K562 (cell line): ENCODE measurements around the gene NPEPL1.

Source experiments
- AFF4 ChIP-seq: sonication (generic); formaldehyde crosslinking; IDR thresholded peaks from 2 replicates; pipeline ENCODE4 v1.8.0; 2023; ENCODE audit warnings: mild to moderate bottlenecking, missing genetic modification reagents
- BACH1 ChIP-seq: fragments of 200-800 bp; sonication (Bioruptor generic); IDR thresholded peaks from 2 replicates; pipeline ENCODE4 v1.6.1; 2016; ENCODE audit warnings: missing genetic modification characterization, missing compliant biosample characterization
- CBFB ChIP-seq: sonication (generic); formaldehyde crosslinking; IDR thresholded peaks from 2 replicates; pipeline ENCODE4 v1.4.0; 2020; ENCODE audit warnings: mild to moderate bottlenecking, missing genetic modification reagents
- CTCF ChIP-seq, 3 experiments: IDR thresholded peaks in 2 of 3; conservative IDR thresholded peaks in 1 of 3; 2 replicates each; pipeline ENCODE4 v1.5.1; 2011 to 2012; ENCODE audit warnings: low read length in 3 of 3, mild to moderate bottlenecking in 3 of 3, control low read depth in 2 of 3, improper control_type of control experiment in 1 of 3, inconsistent platforms in 1 of 3, low read depth in 1 of 3, mixed read lengths in 1 of 3, moderate library complexity in 1 of 3; ENCODE audit not compliant: insufficient read depth in 2 of 3
- E2F8 ChIP-seq: fragments of 450-650 bp; IDR thresholded peaks from 2 replicates; pipeline ENCODE4 v1.7.1; 2018; ENCODE audit warnings: mild to moderate bottlenecking, low read depth; ENCODE audit not compliant: partially characterized antibody
- EP300 ChIP-seq: IDR thresholded peaks from 2 replicates; pipeline ENCODE4 v1.6.1; 2012; ENCODE audit warnings: low read length, improper control_type of control experiment
- FOS ChIP-seq: IDR thresholded peaks from 3 replicates; pipeline ENCODE4 v1.6.1; 2011; ENCODE audit not compliant: insufficient read length; ENCODE audit errors: extremely low read depth
- FOXP4 ChIP-seq: sonication (generic); formaldehyde crosslinking; IDR thresholded peaks from 2 replicates; pipeline ENCODE4 v1.8.0; 2022; ENCODE audit warnings: mild to moderate bottlenecking, missing genetic modification reagents, borderline replicate concordance
- POLR2A ChIP-seq: fragments of 450-650 bp; conservative IDR thresholded peaks from 2 replicates; pipeline ENCODE4 v1.6.1; 2016
- RFX5 ChIP-seq: IDR thresholded peaks from 2 replicates; pipeline ENCODE4 v1.6.1; 2011; ENCODE audit warnings: low read depth, mild to moderate bottlenecking, improper control_type of control experiment, low read length
- TEAD4 ChIP-seq, 2 experiments: sonication (generic) in 1 of 2; formaldehyde crosslinking in 1 of 2; IDR thresholded peaks; 2 replicates each; pipeline versions ENCODE4 v1.6.1 to v1.8.0; 2012 to 2022; ENCODE audit warnings: borderline replicate concordance in 1 of 2, inconsistent platforms in 1 of 2, low read length in 1 of 2, mild to moderate bottlenecking in 1 of 2, missing genetic modification reagents in 1 of 2
- TFE3 ChIP-seq: fragments of 450-650 bp; formaldehyde crosslinking; IDR thresholded peaks from 2 replicates; pipeline ENCODE4 v1.4.0; 2020; ENCODE audit warnings: mild to moderate bottlenecking, mixed read lengths
- TSHZ1 ChIP-seq: fragments of 250-450 bp; sonication (Bioruptor Pico); IDR thresholded peaks from 2 replicates; pipeline ENCODE4 v1.4.0; 2020; ENCODE audit warnings: mild to moderate bottlenecking, moderate library complexity
- XRCC5 ChIP-seq: fragments of 200-400 bp; formaldehyde crosslinking; IDR thresholded peaks from 2 replicates; pipeline ENCODE4 v1.6.1; 2017; ENCODE audit warnings: low read depth, mild to moderate bottlenecking, low read length

- no peak for TF ChIP-seq TEAD4 (IDR thresholded peaks at IDR 0.05; ENCODE audit: low read length)
- TF ChIP-seq TEAD4 (CRISPR knock-in tag; IDR thresholded peaks at IDR 0.05; ENCODE audit: borderline replicate concordance), result no peak
- TF ChIP-seq CBFB (CRISPR knock-in tag), result no peak
- TF ChIP-seq EP300, result no peak
- no peak for TF ChIP-seq XRCC5
- TF ChIP-seq CTCF (IDR thresholded peaks at IDR 0.05 in 2 of 3, conservative IDR thresholded peaks at IDR 0.05 in 1 of 3; ENCODE audit: insufficient read depth in 2 of 3, low read depth in 1 of 3, low read length in 3 of 3), result no peak
- no peak for TF ChIP-seq RFX5
- no peak for TF ChIP-seq FOXP4 (CRISPR knock-in tag)
- TF ChIP-seq AFF4 (CRISPR knock-in tag), result no peak
- no peak for TF ChIP-seq POLR2A
- no peak for TF ChIP-seq FOS
- no peak for TF ChIP-seq BACH1 (tag)
- no peak for TF ChIP-seq TFE3
- no peak for TF ChIP-seq TSHZ1
- TF ChIP-seq E2F8, result no peak
Measured at GRCh38 chr20:58707770-58708169, 15.2 kb downstream of the NPEPL1 start.
